HepG2 (cell line): ENCODE results near the gene EVA1A. TPM values are rescaled to one million over a fixed set of nuclear protein-coding genes. Genes with fewer than 3 reads are reported as not detected.
A peak's percentile ranks its signal among the peaks of the same experiment; 100 is the strongest.

ENCODE experiments used
- DMAP1 ChIP-seq: IDR thresholded peaks from 2 replicates; pipeline ENCODE4 v1.6.1; 2016
- PRPF4 ChIP-seq: fragments of 200-400 bp; formaldehyde crosslinking; IDR thresholded peaks from 2 replicates; pipeline ENCODE4 v1.6.1; 2016; ENCODE audit warnings: low read length, low read depth; ENCODE audit not compliant: poor library complexity, severe bottlenecking
- ZBTB38 ChIP-seq: sonication (generic); formaldehyde crosslinking; IDR thresholded peaks from 2 replicates; pipeline ENCODE4 v1.5.1; 2020; ENCODE audit warnings: mild to moderate bottlenecking, missing genetic modification reagents
- ZBTB7A ChIP-seq: sonication (generic); formaldehyde crosslinking; IDR thresholded peaks from 2 replicates; pipeline ENCODE4 v1.8.0; 2022; ENCODE audit warnings: mild to moderate bottlenecking, missing genetic modification reagents
- ZFY ChIP-seq: sonication (generic); formaldehyde crosslinking; IDR thresholded peaks from 2 replicates; pipeline ENCODE4 v1.4.0; 2020; ENCODE audit warnings: missing genetic modification reagents
- ZNF260 ChIP-seq: sonication (generic); formaldehyde crosslinking; IDR thresholded peaks from 2 replicates; pipeline ENCODE4 v1.4.0; 2020; ENCODE audit warnings: missing genetic modification reagents, low read depth, mild to moderate bottlenecking, borderline replicate concordance
- ZNF337 ChIP-seq: sonication (generic); formaldehyde crosslinking; IDR thresholded peaks from 2 replicates; pipeline ENCODE4 v1.5.1; 2020; ENCODE audit warnings: missing genetic modification reagents, low read depth, mild to moderate bottlenecking, borderline replicate concordance
- ZNF570 ChIP-seq: sonication (generic); formaldehyde crosslinking; IDR thresholded peaks from 2 replicates; pipeline ENCODE4 v1.4.0; 2020; ENCODE audit warnings: mild to moderate bottlenecking, missing genetic modification reagents, borderline replicate concordance
- ZNF792 ChIP-seq: IDR thresholded peaks from 2 replicates; pipeline ENCODE4 v1.6.1; 2016
- ZSCAN12 ChIP-seq: sonication (generic); formaldehyde crosslinking; IDR thresholded peaks from 2 replicates; pipeline ENCODE4 v1.9.0; 2021; ENCODE audit warnings: mild to moderate bottlenecking, missing genetic modification reagents
- polyA plus RNA-seq, 8 experiments: library from polyadenylated mRNA; depleted of rRNA in 3 of 8; stranded (reverse) in 7 of 8; unstranded in 1 of 8; fragments of >200 nt; fragmentation: Illumina TruSeq in 4 of 8; extraction: Trizol in 4 of 8; gene quantifications; 2 replicates each; pipeline versions ENCODE4 v1.2.1 to v1.2.3, GENCODE V29; 2011 to 2016; ENCODE audit warnings: low read depth in 4 of 8, missing spikeins in 1 of 8, mixed read lengths in 1 of 8; ENCODE audit not compliant: insufficient read depth in 1 of 8
- total RNA-seq, 5 experiments: library from RNA; depleted of rRNA; stranded (reverse); fragments of >200 nt; fragmentation: Illumina TruSeq; extraction: Trizol; gene quantifications; 2 replicates each; pipeline ENCODE4 v1.2.3, GENCODE V29; 2016; ENCODE audit warnings: low read depth in 1 of 5
- TF ChIP-seq, protein P1 (sequence below): sonication (generic); formaldehyde crosslinking; IDR thresholded peaks from 2 replicates; pipeline ENCODE4 v1.5.1; 2020; ENCODE audit warnings: mild to moderate bottlenecking, missing genetic modification reagents, borderline replicate concordance
- TF ChIP-seq, protein P2 (sequence below): sonication (generic); formaldehyde crosslinking; IDR thresholded peaks from 2 replicates; pipeline ENCODE4 v1.8.1; 2023; ENCODE audit warnings: mild to moderate bottlenecking, missing genetic modification reagents
- TF ChIP-seq, protein P3 (sequence below): sonication (generic); formaldehyde crosslinking; IDR thresholded peaks from 2 replicates; pipeline ENCODE4 v1.8.1; 2022; ENCODE audit warnings: mild to moderate bottlenecking, missing genetic modification reagents
- TF ChIP-seq, protein P4 (sequence below): sonication (generic); formaldehyde crosslinking; IDR thresholded peaks from 2 replicates; pipeline ENCODE4 v1.5.1; 2020; ENCODE audit warnings: missing genetic modification reagents, mild to moderate bottlenecking, borderline replicate concordance
- TF ChIP-seq, protein P5 (sequence below): sonication (generic); formaldehyde crosslinking; conservative IDR thresholded peaks from 2 replicates; pipeline ENCODE4 v1.4.0; 2020; ENCODE audit warnings: missing genetic modification reagents
- TF ChIP-seq, protein P6 (sequence below): sonication (generic); formaldehyde crosslinking; IDR thresholded peaks from 2 replicates; pipeline ENCODE4 v1.4.0; 2020; ENCODE audit warnings: missing genetic modification reagents

The EVA1A gene
- total and polyA plus RNA-seq, 2 of the 13 experiments (the other 11 are each of a cell fraction or from before 2014, with no cell fraction given), result 57.5 to 57.8 TPM

DNA sequence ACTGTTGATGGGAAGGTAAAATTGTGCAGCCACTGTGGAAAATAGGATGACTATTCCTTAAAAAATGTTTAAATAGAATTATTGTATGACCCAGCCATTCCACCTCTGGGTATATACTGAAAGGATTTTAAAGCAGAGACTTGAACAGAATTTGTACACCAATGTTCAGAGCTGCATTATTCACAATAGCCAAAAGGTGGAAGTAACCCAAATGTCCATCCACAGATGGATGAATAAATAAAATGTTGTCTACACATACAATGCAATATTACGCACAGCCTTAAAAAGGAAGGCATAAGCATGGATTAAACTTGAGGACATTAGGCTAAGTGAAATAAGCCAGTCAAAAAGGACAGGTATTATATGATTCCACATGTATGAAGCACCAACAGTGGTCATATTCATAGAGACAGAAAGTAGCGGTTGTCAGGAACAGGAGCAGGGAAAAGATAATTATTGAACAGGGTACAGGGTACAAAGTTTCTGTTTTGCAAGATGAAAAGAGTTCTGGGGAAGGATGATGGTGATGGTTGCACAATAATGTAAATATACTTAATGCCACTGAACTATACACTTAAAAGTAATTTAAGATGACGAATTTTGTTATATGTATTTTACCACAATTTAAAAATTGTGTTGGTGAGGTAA, 39.4 kb downstream of the EVA1A start (continued):
- TF ChIP-seq, protein P1, sequence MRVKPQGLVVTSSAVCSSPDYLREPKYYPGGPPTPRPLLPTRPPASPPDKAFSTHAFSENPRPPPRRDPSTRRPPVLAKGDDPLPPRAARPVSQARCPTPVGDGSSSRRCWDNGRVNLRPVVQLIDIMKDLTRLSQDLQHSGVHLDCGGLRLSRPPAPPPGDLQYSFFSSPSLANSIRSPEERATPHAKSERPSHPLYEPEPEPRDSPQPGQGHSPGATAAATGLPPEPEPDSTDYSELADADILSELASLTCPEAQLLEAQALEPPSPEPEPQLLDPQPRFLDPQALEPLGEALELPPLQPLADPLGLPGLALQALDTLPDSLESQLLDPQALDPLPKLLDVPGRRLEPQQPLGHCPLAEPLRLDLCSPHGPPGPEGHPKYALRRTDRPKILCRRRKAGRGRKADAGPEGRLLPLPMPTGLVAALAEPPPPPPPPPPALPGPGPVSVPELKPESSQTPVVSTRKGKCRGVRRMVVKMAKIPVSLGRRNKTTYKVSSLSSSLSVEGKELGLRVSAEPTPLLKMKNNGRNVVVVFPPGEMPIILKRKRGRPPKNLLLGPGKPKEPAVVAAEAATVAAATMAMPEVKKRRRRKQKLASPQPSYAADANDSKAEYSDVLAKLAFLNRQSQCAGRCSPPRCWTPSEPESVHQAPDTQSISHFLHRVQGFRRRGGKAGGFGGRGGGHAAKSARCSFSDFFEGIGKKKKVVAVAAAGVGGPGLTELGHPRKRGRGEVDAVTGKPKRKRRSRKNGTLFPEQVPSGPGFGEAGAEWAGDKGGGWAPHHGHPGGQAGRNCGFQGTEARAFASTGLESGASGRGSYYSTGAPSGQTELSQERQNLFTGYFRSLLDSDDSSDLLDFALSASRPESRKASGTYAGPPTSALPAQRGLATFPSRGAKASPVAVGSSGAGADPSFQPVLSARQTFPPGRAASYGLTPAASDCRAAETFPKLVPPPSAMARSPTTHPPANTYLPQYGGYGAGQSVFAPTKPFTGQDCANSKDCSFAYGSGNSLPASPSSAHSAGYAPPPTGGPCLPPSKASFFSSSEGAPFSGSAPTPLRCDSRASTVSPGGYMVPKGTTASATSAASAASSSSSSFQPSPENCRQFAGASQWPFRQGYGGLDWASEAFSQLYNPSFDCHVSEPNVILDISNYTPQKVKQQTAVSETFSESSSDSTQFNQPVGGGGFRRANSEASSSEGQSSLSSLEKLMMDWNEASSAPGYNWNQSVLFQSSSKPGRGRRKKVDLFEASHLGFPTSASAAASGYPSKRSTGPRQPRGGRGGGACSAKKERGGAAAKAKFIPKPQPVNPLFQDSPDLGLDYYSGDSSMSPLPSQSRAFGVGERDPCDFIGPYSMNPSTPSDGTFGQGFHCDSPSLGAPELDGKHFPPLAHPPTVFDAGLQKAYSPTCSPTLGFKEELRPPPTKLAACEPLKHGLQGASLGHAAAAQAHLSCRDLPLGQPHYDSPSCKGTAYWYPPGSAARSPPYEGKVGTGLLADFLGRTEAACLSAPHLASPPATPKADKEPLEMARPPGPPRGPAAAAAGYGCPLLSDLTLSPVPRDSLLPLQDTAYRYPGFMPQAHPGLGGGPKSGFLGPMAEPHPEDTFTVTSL, result peak; percentile 97; the same call in 1 of the 2 replicates
- TF ChIP-seq, protein P2, sequence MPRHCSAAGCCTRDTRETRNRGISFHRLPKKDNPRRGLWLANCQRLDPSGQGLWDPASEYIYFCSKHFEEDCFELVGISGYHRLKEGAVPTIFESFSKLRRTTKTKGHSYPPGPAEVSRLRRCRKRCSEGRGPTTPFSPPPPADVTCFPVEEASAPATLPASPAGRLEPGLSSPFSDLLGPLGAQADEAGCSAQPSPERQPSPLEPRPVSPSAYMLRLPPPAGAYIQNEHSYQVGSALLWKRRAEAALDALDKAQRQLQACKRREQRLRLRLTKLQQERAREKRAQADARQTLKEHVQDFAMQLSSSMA (CRISPR knock-in tag), result no peak
- TF ChIP-seq ZSCAN12 (CRISPR knock-in tag), result peak; percentile 58; the same call in 1 of the 2 replicates
- no peak for TF ChIP-seq ZNF570 (CRISPR knock-in tag)
- TF ChIP-seq ZBTB38 (CRISPR knock-in tag), result no peak
- TF ChIP-seq ZNF337 (CRISPR knock-in tag), result no peak
- TF ChIP-seq ZFY (CRISPR knock-in tag), result no peak
- TF ChIP-seq, protein P3, sequence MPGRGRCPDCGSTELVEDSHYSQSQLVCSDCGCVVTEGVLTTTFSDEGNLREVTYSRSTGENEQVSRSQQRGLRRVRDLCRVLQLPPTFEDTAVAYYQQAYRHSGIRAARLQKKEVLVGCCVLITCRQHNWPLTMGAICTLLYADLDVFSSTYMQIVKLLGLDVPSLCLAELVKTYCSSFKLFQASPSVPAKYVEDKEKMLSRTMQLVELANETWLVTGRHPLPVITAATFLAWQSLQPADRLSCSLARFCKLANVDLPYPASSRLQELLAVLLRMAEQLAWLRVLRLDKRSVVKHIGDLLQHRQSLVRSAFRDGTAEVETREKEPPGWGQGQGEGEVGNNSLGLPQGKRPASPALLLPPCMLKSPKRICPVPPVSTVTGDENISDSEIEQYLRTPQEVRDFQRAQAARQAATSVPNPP (CRISPR knock-in tag), result no peak
- TF ChIP-seq DMAP1 (CRISPR knock-in tag), result no peak
- no peak for TF ChIP-seq ZBTB7A (CRISPR knock-in tag)
- TF ChIP-seq ZNF260 (CRISPR knock-in tag), result no peak
- TF ChIP-seq, protein P4, sequence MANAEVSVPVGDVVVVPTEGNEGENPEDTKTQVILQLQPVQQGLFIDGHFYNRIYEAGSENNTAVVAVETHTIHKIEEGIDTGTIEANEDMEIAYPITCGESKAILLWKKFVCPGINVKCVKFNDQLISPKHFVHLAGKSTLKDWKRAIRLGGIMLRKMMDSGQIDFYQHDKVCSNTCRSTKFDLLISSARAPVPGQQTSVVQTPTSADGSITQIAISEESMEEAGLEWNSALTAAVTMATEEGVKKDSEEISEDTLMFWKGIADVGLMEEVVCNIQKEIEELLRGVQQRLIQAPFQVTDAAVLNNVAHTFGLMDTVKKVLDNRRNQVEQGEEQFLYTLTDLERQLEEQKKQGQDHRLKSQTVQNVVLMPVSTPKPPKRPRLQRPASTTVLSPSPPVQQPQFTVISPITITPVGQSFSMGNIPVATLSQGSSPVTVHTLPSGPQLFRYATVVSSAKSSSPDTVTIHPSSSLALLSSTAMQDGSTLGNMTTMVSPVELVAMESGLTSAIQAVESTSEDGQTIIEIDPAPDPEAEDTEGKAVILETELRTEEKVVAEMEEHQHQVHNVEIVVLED (CRISPR knock-in tag), result no peak
- TF ChIP-seq ZNF792 (CRISPR knock-in tag), result peak; percentile 64; the same call in 1 of the 2 replicates
- TF ChIP-seq, protein P5, sequence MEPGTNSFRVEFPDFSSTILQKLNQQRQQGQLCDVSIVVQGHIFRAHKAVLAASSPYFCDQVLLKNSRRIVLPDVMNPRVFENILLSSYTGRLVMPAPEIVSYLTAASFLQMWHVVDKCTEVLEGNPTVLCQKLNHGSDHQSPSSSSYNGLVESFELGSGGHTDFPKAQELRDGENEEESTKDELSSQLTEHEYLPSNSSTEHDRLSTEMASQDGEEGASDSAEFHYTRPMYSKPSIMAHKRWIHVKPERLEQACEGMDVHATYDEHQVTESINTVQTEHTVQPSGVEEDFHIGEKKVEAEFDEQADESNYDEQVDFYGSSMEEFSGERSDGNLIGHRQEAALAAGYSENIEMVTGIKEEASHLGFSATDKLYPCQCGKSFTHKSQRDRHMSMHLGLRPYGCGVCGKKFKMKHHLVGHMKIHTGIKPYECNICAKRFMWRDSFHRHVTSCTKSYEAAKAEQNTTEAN, result peak; percentile 86
- TF ChIP-seq PRPF4, result no peak
- TF ChIP-seq, protein P6, sequence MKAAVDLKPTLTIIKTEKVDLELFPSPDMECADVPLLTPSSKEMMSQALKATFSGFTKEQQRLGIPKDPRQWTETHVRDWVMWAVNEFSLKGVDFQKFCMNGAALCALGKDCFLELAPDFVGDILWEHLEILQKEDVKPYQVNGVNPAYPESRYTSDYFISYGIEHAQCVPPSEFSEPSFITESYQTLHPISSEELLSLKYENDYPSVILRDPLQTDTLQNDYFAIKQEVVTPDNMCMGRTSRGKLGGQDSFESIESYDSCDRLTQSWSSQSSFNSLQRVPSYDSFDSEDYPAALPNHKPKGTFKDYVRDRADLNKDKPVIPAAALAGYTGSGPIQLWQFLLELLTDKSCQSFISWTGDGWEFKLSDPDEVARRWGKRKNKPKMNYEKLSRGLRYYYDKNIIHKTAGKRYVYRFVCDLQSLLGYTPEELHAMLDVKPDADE (CRISPR knock-in tag), result no peak
